GM18951 (cell line): ENCODE measurements around the gene TRMT2A.

Experiments
- POLR2A ChIP-seq: IDR thresholded peaks from 4 replicates; pipeline ENCODE4 v1.6.1; 2011; ENCODE audit warnings: mild to moderate bottlenecking; ENCODE audit not compliant: insufficient read length, insufficient read depth; ENCODE audit errors: extremely low read depth
- in situ Hi-C: fragments of 300-500 bp; cut with MboI; formaldehyde crosslinking; loops from one replicate; pipeline ENCODE4 v1.12.0; 2022; ENCODE audit warnings: low sequenced_read_pairs, mixed read lengths, inconsistent platforms; ENCODE audit not compliant: unreplicated experiment

The TRMT2A gene

GRCh38 chr22:20064545-20065262 is 52.3 kb downstream of the TRMT2A start:
- TF ChIP-seq POLR2A: no peak
- in situ Hi-C loops: no loop called here

GRCh38 chr22:20064140-20064480 is 52.9 kb downstream of the TRMT2A start:
- TF ChIP-seq POLR2A: no peak
- in situ Hi-C loops: no loop called here

- in situ Hi-C loops: no loop called here
- no peak for TF ChIP-seq POLR2A
These were observed 53.5 kb downstream of the TRMT2A start for GRCh38 chr22:20063271-20064139.

- TF ChIP-seq POLR2A: no peak
These were observed 54.3 kb downstream of the TRMT2A start for GRCh38 chr22:20062766-20063083.

GRCh38 chr22:20062043-20062765 is 54.8 kb downstream of the TRMT2A start:
- in situ Hi-C loops: no loop called here
- TF ChIP-seq POLR2A: no peak

More at GRCh38 chr22:20062766-20063083, 54.3 kb downstream of the TRMT2A start:
- in situ Hi-C loops: no loop called here
